WTC11 (cell line): ENCODE results near the gene SP3.

Experiments
- ATF3 ChIP-seq: sonication (generic); formaldehyde crosslinking; conservative IDR thresholded peaks from 2 replicates; pipeline ENCODE4 v1.8.1; 2022; ENCODE audit warnings: mild to moderate bottlenecking, missing genetic modification reagents
- CTCF ChIP-seq: fragments of 200-600 bp; IDR thresholded peaks from 2 replicates; pipeline ENCODE4 v1.8.0; 2022; ENCODE audit warnings: antibody characterized with exemption
- E2F1 ChIP-seq: sonication (generic); formaldehyde crosslinking; IDR thresholded peaks from 2 replicates; pipeline ENCODE4 v1.8.0; 2022; ENCODE audit warnings: mild to moderate bottlenecking, missing genetic modification reagents
- E2F4 ChIP-seq: sonication (generic); formaldehyde crosslinking; IDR thresholded peaks from 2 replicates; pipeline ENCODE4 v1.8.1; 2022; ENCODE audit warnings: low read depth, mild to moderate bottlenecking, moderate library complexity, missing genetic modification reagents, borderline replicate concordance
- FOXK1 ChIP-seq: sonication (generic); formaldehyde crosslinking; IDR thresholded peaks from 2 replicates; pipeline ENCODE4 v1.8.0; 2022; ENCODE audit warnings: mild to moderate bottlenecking, moderate library complexity, missing genetic modification reagents
- HMGXB4 ChIP-seq: sonication (generic); formaldehyde crosslinking; IDR thresholded peaks from 2 replicates; pipeline ENCODE4 v1.8.1; 2023; ENCODE audit warnings: mild to moderate bottlenecking, moderate library complexity, missing genetic modification reagents
- IRF2 ChIP-seq: sonication (generic); formaldehyde crosslinking; IDR thresholded peaks from 2 replicates; pipeline ENCODE4 v1.8.0; 2022; ENCODE audit warnings: low read depth, missing genetic modification reagents, borderline replicate concordance
- NR2C2 ChIP-seq: sonication (generic); formaldehyde crosslinking; IDR thresholded peaks from 2 replicates; pipeline ENCODE4 v1.8.0; 2022; ENCODE audit warnings: mild to moderate bottlenecking, missing genetic modification reagents
- NR3C1 ChIP-seq: sonication (generic); formaldehyde crosslinking; conservative IDR thresholded peaks from 2 replicates; pipeline ENCODE4 v1.8.1; 2023; ENCODE audit warnings: low read depth, mild to moderate bottlenecking, missing genetic modification reagents
- TCF7 ChIP-seq: sonication (generic); formaldehyde crosslinking; IDR thresholded peaks from 2 replicates; pipeline ENCODE4 v1.8.0; 2022; ENCODE audit warnings: mild to moderate bottlenecking, low read depth, missing genetic modification reagents, moderate library complexity

- no peak for TF ChIP-seq NR2C2 (CRISPR knock-in tag)
- TF ChIP-seq CTCF, result no peak
- no peak for TF ChIP-seq IRF2 (CRISPR knock-in tag)
- no peak for TF ChIP-seq E2F4 (CRISPR knock-in tag)
- TF ChIP-seq ATF3 (CRISPR knock-in tag), result no peak
- TF ChIP-seq FOXK1 (CRISPR knock-in tag), result no peak
- TF ChIP-seq E2F1 (CRISPR knock-in tag), result no peak
- TF ChIP-seq TCF7 (CRISPR knock-in tag), result no peak
- TF ChIP-seq NR3C1 (CRISPR knock-in tag), result no peak
- TF ChIP-seq HMGXB4, result no peak
These were observed 106.9 kb downstream of the SP3 start for GRCh38 chr2:173858291-173858731.
